MCF 10A (cell line): ENCODE data around the gene RTP5. TPM values are rescaled to one million over a fixed set of nuclear protein-coding genes. Genes with fewer than 3 reads are reported as not detected.

Experiments used
- BruUV-seq: library from RNA; stranded (reverse); fragments of 400-500 nt; replicated peaks from 2 replicates; lab custom pipeline; 2021; lab: Mats Ljungman, UMichigan
- CTCF ChIA-PET: fragments of 300-600 bp; sonication (Branson Sonifier 250); formaldehyde crosslinking; extraction: SDS; loops from one replicate; lab custom pipeline; 2021; ENCODE audit warnings: antibody characterized with exemption, inconsistent platforms; lab: Yijun Ruan, JAX
- POLR2A ChIA-PET: fragments of 300-600, 350-650 bp; sonication (Branson Sonifier 250); formaldehyde crosslinking; extraction: SDS; loops from one replicate; lab custom pipeline; 2020; ENCODE audit warnings: antibody characterized with exemption, inconsistent platforms; lab: Yijun Ruan, JAX
- DNase-seq: peaks from one replicate; pipeline ENCODE4 v3.0.0-alpha.2; 2018; ENCODE audit not compliant: unreplicated experiment
- H3K27ac Mint-ChIP-seq: one replicate; pipeline ENCODE4 v1.8.0; 2022; ENCODE audit warnings: mild to moderate bottlenecking, low read depth, mixed read lengths; ENCODE audit not compliant: unreplicated experiment
- H3K27me3 Mint-ChIP-seq: one replicate; pipeline ENCODE4 v1.8.0; 2022; ENCODE audit warnings: mixed read lengths; ENCODE audit not compliant: insufficient read depth, unreplicated experiment
- H3K36me3 Mint-ChIP-seq: one replicate; pipeline ENCODE4 v1.8.0; 2022; ENCODE audit warnings: mild to moderate bottlenecking, moderate library complexity, mixed read lengths; ENCODE audit not compliant: insufficient read depth, unreplicated experiment
- H3K4me1 Mint-ChIP-seq: one replicate; pipeline ENCODE4 v1.8.0; 2022; ENCODE audit warnings: mixed read lengths; ENCODE audit not compliant: insufficient read depth, unreplicated experiment
- H3K4me3 Mint-ChIP-seq: one replicate; pipeline ENCODE4 v1.8.0; 2022; ENCODE audit warnings: mild to moderate bottlenecking, moderate library complexity, mixed read lengths; ENCODE audit not compliant: unreplicated experiment
- H3K9me3 Mint-ChIP-seq: one replicate; pipeline ENCODE4 v1.8.0; 2022; ENCODE audit warnings: mixed read lengths; ENCODE audit not compliant: unreplicated experiment
- intact Hi-C: fragments of 100-400 bp; cut with micrococcal nuclease; formaldehyde crosslinking; loops from 2 replicates; pipeline ENCODE4 v1.14.1; 2022
- total RNA-seq: library from RNA; stranded (reverse); gene quantifications from 2 replicates; pipeline ENCODE4 v1.2.3, GENCODE V29; 2022
- TF ChIP-seq, protein P1 (sequence below): fragments of 200-600 bp; IDR thresholded peaks from one replicate; pipeline ENCODE4 v1.8.0; 2022; ENCODE audit warnings: antibody characterized with exemption, mild to moderate bottlenecking; ENCODE audit not compliant: unreplicated experiment

RTP5 gene
- total RNA-seq, 1 experiment from 2014 or later = not detected

DNA sequence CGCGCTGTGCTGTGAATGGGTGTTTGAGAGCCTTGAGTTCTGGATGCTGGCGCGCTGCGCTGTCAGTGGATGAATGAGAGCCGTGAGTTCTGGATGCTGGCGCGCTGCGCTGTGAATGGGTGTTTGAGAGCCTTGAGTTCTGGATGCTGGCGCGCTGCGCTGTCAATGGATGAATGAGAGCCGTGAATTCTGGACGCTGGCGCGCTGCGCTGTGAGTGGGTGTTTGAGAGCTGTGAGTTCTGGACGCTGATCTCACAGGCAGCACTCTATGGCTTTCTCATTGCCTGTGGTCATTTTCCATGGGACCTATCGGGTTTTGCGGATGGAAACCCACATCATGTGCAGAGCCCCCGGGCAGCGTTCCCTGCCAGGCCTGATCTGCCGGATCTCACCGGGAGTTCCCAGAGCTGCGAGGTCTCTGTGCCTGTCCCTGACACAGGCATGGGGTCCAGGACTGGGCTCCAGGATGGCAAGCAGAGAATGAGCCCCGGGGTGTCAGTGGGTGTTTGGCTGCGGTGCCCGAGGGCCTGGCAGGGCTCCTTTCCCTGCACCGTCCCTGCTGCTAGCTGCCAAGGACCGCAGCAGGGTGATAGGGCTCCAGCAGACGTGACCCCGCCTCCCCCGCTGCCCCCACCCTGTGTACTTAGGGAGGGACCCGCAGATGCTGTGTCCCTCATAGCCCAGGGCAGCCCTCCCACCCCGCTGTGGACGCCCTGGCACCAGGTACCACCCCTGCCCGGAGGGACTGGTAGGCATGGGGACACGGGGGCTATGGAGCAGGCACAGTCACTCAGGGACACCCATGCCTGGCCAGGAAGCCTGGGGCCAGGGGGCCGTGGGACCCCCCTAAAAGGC, 20.5 kb upstream of the RTP5 start:
- no peak for DNase-seq
- Mint-ChIP-seq H3K4me3 (no peak overlapping the region), H3K4me1 (no peaks in the 10 kb centered on the region), H3K9me3 (no peaks in the 10 kb centered on the region), H3K36me3 (no peaks in the 10 kb centered on the region), H3K27me3 (peaks cover 24% of the 10 kb centered on the region), H3K27ac (no peak overlapping the region)
- intact Hi-C loops = no loop called here
- no TSS peak for BruUV-seq
- TF ChIP-seq, protein P1, sequence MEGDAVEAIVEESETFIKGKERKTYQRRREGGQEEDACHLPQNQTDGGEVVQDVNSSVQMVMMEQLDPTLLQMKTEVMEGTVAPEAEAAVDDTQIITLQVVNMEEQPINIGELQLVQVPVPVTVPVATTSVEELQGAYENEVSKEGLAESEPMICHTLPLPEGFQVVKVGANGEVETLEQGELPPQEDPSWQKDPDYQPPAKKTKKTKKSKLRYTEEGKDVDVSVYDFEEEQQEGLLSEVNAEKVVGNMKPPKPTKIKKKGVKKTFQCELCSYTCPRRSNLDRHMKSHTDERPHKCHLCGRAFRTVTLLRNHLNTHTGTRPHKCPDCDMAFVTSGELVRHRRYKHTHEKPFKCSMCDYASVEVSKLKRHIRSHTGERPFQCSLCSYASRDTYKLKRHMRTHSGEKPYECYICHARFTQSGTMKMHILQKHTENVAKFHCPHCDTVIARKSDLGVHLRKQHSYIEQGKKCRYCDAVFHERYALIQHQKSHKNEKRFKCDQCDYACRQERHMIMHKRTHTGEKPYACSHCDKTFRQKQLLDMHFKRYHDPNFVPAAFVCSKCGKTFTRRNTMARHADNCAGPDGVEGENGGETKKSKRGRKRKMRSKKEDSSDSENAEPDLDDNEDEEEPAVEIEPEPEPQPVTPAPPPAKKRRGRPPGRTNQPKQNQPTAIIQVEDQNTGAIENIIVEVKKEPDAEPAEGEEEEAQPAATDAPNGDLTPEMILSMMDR = no peak
- POLR2A ChIA-PET = no interaction called here
- CTCF ChIA-PET = no interaction called here

DNA sequence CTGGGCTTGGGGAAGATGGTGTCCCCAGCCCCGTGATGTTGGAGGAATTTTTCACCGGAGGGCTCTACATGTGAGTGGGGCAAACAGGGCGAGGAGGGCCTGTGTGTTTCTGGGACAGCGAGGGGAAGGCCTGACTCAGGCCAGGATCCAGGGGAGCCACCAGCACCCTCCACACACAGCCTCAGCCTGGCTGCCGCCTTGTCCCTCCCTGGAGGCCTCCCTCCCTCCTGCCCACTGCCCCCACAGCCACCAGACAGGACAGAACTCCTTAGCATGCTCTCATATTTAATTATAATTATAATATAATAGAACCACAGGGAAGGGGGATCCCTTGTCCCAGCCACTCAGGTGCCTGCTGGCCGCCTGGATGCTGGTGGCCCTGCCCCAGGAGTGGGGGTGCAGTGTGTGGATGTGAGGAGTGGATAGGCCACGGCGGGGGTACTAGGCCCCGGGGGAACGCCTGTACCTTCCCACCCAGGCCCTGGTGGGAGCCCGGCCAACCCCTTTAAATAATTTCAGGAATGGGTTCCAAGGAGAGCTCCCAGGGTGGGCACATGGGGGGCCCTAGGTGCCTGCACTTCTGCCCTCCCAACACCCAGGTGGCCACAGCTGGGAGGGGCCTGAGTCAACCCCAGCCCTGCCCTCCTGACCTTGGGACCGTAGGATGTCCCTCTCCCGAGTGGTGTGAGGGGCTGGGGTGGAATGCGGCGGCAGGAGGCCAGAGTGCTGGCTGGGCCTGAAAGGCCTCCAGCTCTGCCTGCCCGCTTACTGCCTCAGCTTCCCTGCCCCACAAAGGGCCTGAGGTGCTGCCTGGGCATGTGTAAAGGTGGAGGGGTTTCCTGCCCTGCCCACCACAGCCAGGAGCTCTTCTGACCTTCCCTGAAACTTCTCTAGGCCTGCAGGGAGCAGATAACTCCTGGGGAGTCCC, 19.6 kb upstream of the RTP5 start:
- H3K9me3 Mint-ChIP-seq = no peaks in the 10 kb centered on the region

DNA sequence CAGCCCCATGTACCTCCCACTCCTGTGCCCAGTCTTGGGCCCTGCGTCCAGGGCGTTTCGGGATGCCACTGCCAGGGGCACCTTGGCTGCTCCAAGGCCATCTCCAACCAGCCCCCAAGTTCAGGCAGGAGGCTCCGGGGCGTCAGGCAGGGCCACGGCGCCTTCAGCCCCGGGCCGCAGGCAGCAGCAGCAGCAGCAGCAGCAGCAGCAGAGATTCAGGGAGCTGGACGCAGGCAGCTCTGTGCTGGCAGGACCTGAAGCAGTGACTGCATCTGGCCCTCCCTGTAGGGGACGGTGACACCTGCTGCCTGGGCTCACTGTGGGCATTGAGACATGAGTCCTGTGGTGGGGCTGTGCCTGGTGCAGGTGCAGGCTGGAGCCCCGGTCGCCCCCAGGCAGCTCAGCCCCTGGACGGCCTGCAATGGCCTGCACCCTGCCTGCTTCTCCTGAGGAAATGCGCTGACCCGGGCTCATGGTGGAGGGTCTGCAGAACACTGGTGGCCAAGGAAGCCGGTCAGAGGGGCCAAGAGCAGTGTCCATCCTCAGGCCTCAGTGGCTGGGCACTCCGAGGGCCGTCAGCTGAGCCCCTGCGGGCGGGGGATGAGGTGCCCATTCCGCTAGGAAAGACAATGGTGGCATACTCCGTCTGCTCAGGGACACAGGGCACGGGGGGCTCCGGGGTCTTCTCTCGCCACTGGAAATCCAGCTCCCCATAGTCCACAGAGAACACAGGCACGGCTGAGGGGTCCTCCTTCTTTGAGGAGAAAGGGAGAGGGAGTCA, 18.8 kb upstream of the RTP5 start:
- Mint-ChIP-seq H3K4me3 (no peak overlapping the region), H3K9me3 (no peaks in the 10 kb centered on the region), H3K36me3 (no peaks in the 10 kb centered on the region), H3K4me1 (no peaks in the 10 kb centered on the region), H3K27ac (no peak overlapping the region), H3K27me3 (peaks cover 15% of the 10 kb centered on the region)
- TF ChIP-seq, protein P1 = no peak
- intact Hi-C loops = no loop called here
- ChIA-PET CTCF (no interaction called here), POLR2A (no interaction called here)
- no TSS peak for BruUV-seq
- DNase-seq = no peak

More for the DNA sequence above, 19.6 kb upstream of the RTP5 start:
- Mint-ChIP-seq H3K27ac (no peak overlapping the region), H3K4me3 (no peak overlapping the region), H3K4me1 (no peaks in the 10 kb centered on the region), H3K36me3 (no peaks in the 10 kb centered on the region), H3K27me3 (peaks cover 23% of the 10 kb centered on the region)
- ChIA-PET POLR2A (no interaction called here), CTCF (interaction anchor here (0.6 kb wide), 1 partner anchor 175 kb away, joined by 3 read pairs; no protein-coding TSS in a partner anchor)
- TF ChIP-seq, protein P1 = no peak
- intact Hi-C loops = no loop called here
- DNase-seq = no peak
- BruUV-seq = no TSS peak
